Measurements from ENCODE around the gene VILL. TPM values are rescaled to one million over a fixed set of nuclear protein-coding genes. Genes with fewer than 3 reads are reported as not detected.
"Not testable (repeated sequence)": the region's sequence is repeated elsewhere in the genome, so short reads cannot be mapped to it uniquely, and the experiment has no call there.

VILL gene
- polyA plus RNA-seq, 1 of the 3 experiments (the other 2 are of a cell fraction) = 8.8 TPM

- H3K4me1 ChIP-seq (ENCODE audit: control insufficient read depth in 1 of 2, insufficient read depth in 2 of 2, low read depth in 1 of 2, low read length in 1 of 2) = no peaks in the 10 kb centered on the region; a peak in 1 of 4 replicates
- no peaks in the 10 kb centered on the region for H3K27me3 ChIP-seq (ENCODE audit: insufficient read depth)
- 89% methylated on average over 5 of the region's 7 CpGs for WGBS (ENCODE audit: low lambda C conversion rate)
- peaks cover 4 to 17% of the 10 kb centered on the region in 2 experiments for H3K36me3 ChIP-seq (replicated peaks in 1 of 2; ENCODE audit: control insufficient read depth in 1 of 2, insufficient read depth in 2 of 2, low read length in 1 of 2)
- H3K4me3 ChIP-seq (ENCODE audit: low read depth in 2 of 2, low read length in 1 of 2) = no peak overlapping the region
- no peaks in the 10 kb centered on the region for H4K20me1 ChIP-seq (ENCODE audit: insufficient read depth)
- H3K9me2 ChIP-seq = no peaks in the 10 kb centered on the region
- no peaks in the 10 kb centered on the region for H3K9me3 ChIP-seq
- no peak for DNase-seq
- POLR2A ChIA-PET = no interaction called here
- H3K4me2 ChIP-seq = no peak overlapping the region
- no peak for TF ChIP-seq MXI1 (IDR thresholded peaks at IDR 0.05; ENCODE audit: low read depth, low read length)
- no peak for TF ChIP-seq TCF12 (IDR thresholded peaks at IDR 0.05)
- TF ChIP-seq ELF1 (IDR thresholded peaks at IDR 0.05) = no peak
- no peak for TF ChIP-seq GATA2 (CRISPR knock-in tag; IDR thresholded peaks at IDR 0.05)
- no peak overlapping the region for H2AFZ ChIP-seq (ENCODE audit: low read depth)
- CTCF ChIA-PET = no interaction called here
- H3K27ac ChIP-seq (ENCODE audit: low read depth in 2 of 2, low read length in 1 of 2) = no peak overlapping the region
- H3K79me2 ChIP-seq (ENCODE audit: insufficient read depth) = no peaks in the 10 kb centered on the region
- no peak overlapping the region for H3K9ac ChIP-seq
- no peaks in the 10 kb centered on the region for H3F3A ChIP-seq (replicated peaks; ENCODE audit: insufficient read depth)
Measured at GRCh38 chr3:37987751-37988179, 2.8 kb upstream of the VILL start.

DNA sequence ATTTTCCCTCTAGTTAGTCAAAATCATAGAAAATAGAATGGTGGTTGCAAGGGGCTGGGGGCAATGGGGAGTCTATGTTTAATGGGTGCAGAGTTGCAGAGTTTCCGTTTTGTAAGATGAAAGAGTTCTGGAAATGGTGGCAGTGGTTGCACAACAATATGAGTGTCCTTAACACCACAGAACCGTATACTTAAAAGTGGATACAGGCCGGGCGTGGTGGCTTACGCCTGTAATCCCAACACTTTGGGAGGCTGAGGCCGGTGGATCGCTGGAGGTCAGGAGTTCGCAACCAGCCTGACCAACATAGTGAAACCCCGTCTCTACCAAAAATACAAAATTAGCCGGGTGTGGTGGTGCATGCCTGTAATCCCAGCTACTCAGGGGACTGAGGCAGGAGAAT, 2.2 kb upstream of the VILL start:
- H3K4me2 ChIP-seq; DNase-seq; H3K79me2 ChIP-seq (ENCODE audit: insufficient read depth); POLR2A ChIA-PET; H3F3A ChIP-seq (replicated peaks; ENCODE audit: insufficient read depth); H4K20me1 ChIP-seq (ENCODE audit: insufficient read depth); H3K4me3 ChIP-seq (ENCODE audit: low read depth in 2 of 2, low read length in 1 of 2); H3K9me2 ChIP-seq; H2AFZ ChIP-seq (ENCODE audit: low read depth); H3K4me1 ChIP-seq (ENCODE audit: control insufficient read depth in 1 of 2, insufficient read depth in 2 of 2, low read depth in 1 of 2, low read length in 1 of 2); H3K9me3 ChIP-seq; H3K27me3 ChIP-seq (ENCODE audit: insufficient read depth); H3K9ac ChIP-seq; H3K27ac ChIP-seq (ENCODE audit: low read depth in 2 of 2, low read length in 1 of 2): not testable (repeated sequence)
- CTCF ChIA-PET = interaction anchor here (1.7 kb wide), 1 partner anchor 15 kb away, joined by 4 read pairs; no protein-coding TSS in a partner anchor
- WGBS (ENCODE audit: low lambda C conversion rate) = 97% methylated on average over 10 of the region's 10 CpGs
- peaks cover 2 to 14% of the 10 kb centered on the region in 2 experiments for H3K36me3 ChIP-seq (replicated peaks in 1 of 2; ENCODE audit: control insufficient read depth in 1 of 2, insufficient read depth in 2 of 2, low read length in 1 of 2)

DNA sequence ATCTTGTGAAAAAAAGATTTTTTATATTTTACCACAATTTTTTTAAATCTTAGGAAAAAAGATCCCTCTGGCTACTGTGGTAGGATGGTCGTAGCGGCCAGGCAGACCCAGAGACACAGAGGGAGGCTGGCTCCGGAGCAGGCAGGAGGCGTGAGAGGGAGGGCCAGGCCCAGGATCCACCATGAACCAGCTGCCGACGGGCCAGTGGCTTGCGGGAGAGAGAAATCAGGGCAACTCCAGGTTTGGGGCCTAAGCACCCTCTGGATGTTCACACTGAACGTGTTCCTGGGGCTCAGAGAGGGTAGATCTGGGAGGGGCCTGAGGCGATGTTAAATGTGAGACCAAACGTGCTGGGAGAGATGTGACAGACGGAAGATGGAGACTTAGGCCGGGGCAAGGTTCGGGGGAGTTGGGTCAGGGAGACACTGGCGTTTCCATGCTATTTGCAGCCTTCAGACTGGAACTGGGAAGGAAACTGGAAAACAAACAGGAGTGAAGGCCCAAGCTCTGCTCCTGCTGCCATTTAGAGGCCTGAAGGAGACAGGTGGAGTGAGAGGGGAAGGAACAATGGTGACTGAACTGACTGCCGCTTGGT, 1.6 kb upstream of the VILL start:
- no peaks in the 10 kb centered on the region for H3K9me2 ChIP-seq
- no peak overlapping the region for H3K9ac ChIP-seq
- H3K27ac ChIP-seq (ENCODE audit: low read depth in 2 of 2, low read length in 1 of 2) = no peak overlapping the region
- no peaks in the 10 kb centered on the region for H4K20me1 ChIP-seq (ENCODE audit: insufficient read depth)
- no peak for TF ChIP-seq CHD2 (IDR thresholded peaks at IDR 0.05; ENCODE audit: low read length, partially characterized antibody)
- TF ChIP-seq, protein P1, sequence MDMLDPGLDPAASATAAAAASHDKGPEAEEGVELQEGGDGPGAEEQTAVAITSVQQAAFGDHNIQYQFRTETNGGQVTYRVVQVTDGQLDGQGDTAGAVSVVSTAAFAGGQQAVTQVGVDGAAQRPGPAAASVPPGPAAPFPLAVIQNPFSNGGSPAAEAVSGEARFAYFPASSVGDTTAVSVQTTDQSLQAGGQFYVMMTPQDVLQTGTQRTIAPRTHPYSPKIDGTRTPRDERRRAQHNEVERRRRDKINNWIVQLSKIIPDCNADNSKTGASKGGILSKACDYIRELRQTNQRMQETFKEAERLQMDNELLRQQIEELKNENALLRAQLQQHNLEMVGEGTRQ (IDR thresholded peaks at IDR 0.05; ENCODE audit: borderline replicate concordance, low read depth, low read length) = no peak
- TF ChIP-seq CTCF (IDR thresholded peaks at IDR 0.05) = no peak
- TF ChIP-seq NFIC (IDR thresholded peaks at IDR 0.05; ENCODE audit: borderline replicate concordance) = no peak
- no peak for TF ChIP-seq FOSL2 (IDR thresholded peaks at IDR 0.05; ENCODE audit: borderline replicate concordance, low read depth)
- no peak for TF ChIP-seq RCOR1 (IDR thresholded peaks at IDR 0.05; ENCODE audit: low read length)
- TF ChIP-seq EP300 (IDR thresholded peaks at IDR 0.05; ENCODE audit: borderline replicate concordance in 1 of 2, low read depth in 1 of 2, low read length in 1 of 2) = no peak
- TF ChIP-seq EZH2phosphoT487 (IDR thresholded peaks at IDR 0.05; ENCODE audit: borderline replicate concordance, low read depth) = no peak
- TF ChIP-seq, protein P2, sequence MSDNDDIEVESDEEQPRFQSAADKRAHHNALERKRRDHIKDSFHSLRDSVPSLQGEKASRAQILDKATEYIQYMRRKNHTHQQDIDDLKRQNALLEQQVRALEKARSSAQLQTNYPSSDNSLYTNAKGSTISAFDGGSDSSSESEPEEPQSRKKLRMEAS (IDR thresholded peaks at IDR 0.05; ENCODE audit: low read depth) = no peak
- no peak for TF ChIP-seq GABPA (IDR thresholded peaks at IDR 0.05; ENCODE audit: low read depth)
- no peak for TF ChIP-seq JUND (IDR thresholded peaks at IDR 0.05)
- TF ChIP-seq YY1 (IDR thresholded peaks at IDR 0.05; ENCODE audit: low read depth) = no peak
- WGBS (ENCODE audit: low lambda C conversion rate) = 88% methylated on average over 15 of the region's 15 CpGs
- no peaks in the 10 kb centered on the region for H3K27me3 ChIP-seq (ENCODE audit: insufficient read depth)
- no peaks in the 10 kb centered on the region for H3K9me3 ChIP-seq
- DNase-seq = no peak
- H3F3A ChIP-seq (replicated peaks; ENCODE audit: insufficient read depth) = peaks cover 4% of the 10 kb centered on the region
- POLR2A ChIA-PET = no interaction called here
- CTCF ChIA-PET = interaction anchor here (1.0 to 1.7 kb wide), 2 partner anchors 14 to 16 kb away, joined by 3 to 4 read pairs; no protein-coding TSS in a partner anchor
- no peak overlapping the region for H2AFZ ChIP-seq (ENCODE audit: low read depth)
- no peaks in the 10 kb centered on the region for H3K79me2 ChIP-seq (ENCODE audit: insufficient read depth)
- H3K36me3 ChIP-seq (replicated peaks in 1 of 2; ENCODE audit: control insufficient read depth in 1 of 2, insufficient read depth in 2 of 2, low read length in 1 of 2) = peaks cover 0 to 9% of the 10 kb centered on the region in 2 experiments
- H3K4me2 ChIP-seq = no peak overlapping the region
- H3K4me1 ChIP-seq (ENCODE audit: control insufficient read depth in 1 of 2, insufficient read depth in 2 of 2, low read depth in 1 of 2, low read length in 1 of 2) = peaks cover 0 to 4% of the 10 kb centered on the region in 2 experiments; a peak in 1 of 4 replicates
- H3K4me3 ChIP-seq (ENCODE audit: low read depth in 2 of 2, low read length in 1 of 2) = no peak overlapping the region

Data from SK-N-SH (cell line).